Measurements from ENCODE around the gene MYOF.
"Not testable (repeated sequence)": the region's sequence is repeated elsewhere in the genome, so short reads cannot be mapped to it uniquely, and the experiment has no call there.

The MYOF gene

GRCh38 chr10:93451244-93451947 lies 30.7 kb downstream of the MYOF start:
- DNase-seq: no peak

GRCh38 chr10:93447970-93448369 lies 34.2 kb downstream of the MYOF start:
- no peak for DNase-seq

- DNase-seq: no peak
Observed at GRCh38 chr10:93447019-93447418, 35.1 kb downstream of the MYOF start.

GRCh38 chr10:93445978-93446720 lies 36.0 kb downstream of the MYOF start:
- DNase-seq: no peak

- DNase-seq: peak; percentile 77
Observed at GRCh38 chr10:93445097-93445960, 36.8 kb downstream of the MYOF start.

GRCh38 chr10:93443481-93443880 lies 38.7 kb downstream of the MYOF start:
- DNase-seq: no peak

- not testable (repeated sequence) for DNase-seq
Observed at GRCh38 chr10:93442721-93443120, 39.4 kb downstream of the MYOF start.

- DNase-seq: no peak
Observed at GRCh38 chr10:93440591-93441091, 41.5 kb downstream of the MYOF start.

GRCh38 chr10:93438613-93439253 lies 43.4 kb downstream of the MYOF start:
- DNase-seq: no peak

GRCh38 chr10:93437946-93438612 lies 44.1 kb downstream of the MYOF start:
- no peak for DNase-seq

GRCh38 chr10:93437086-93437945 lies 44.8 kb downstream of the MYOF start:
- DNase-seq: no peak

GRCh38 chr10:93436591-93437085 lies 45.5 kb downstream of the MYOF start:
- DNase-seq: no peak

GRCh38 chr10:93435621-93436397 lies 46.3 kb downstream of the MYOF start:
- no peak for DNase-seq

- DNase-seq: no peak
Observed at GRCh38 chr10:93434991-93435491, 47.1 kb downstream of the MYOF start.

- no peak for DNase-seq
Observed at GRCh38 chr10:93431361-93431760, 50.8 kb downstream of the MYOF start.

GRCh38 chr10:93425861-93426260 lies 56.3 kb downstream of the MYOF start:
- no peak for DNase-seq

- DNase-seq: no peak
Observed at GRCh38 chr10:93422118-93422517, 60.0 kb downstream of the MYOF start.

GRCh38 chr10:93420944-93421825 lies 60.9 kb downstream of the MYOF start:
- no peak for DNase-seq

GRCh38 chr10:93420091-93420490 lies 62.0 kb downstream of the MYOF start:
- no peak for DNase-seq
